IMR-90 (cell line): ENCODE data around the gene ANKRD13D. TPM values are rescaled to one million over a fixed set of nuclear protein-coding genes. Genes with fewer than 3 reads are reported as not detected.

Source experiments
- ATAC-seq: fragments of 200-7000 bp; cut with Tn5 transposase; 2 replicates; pipeline ENCODE4 v1.9.1; 2020; ENCODE audit warnings: low read depth, mild to moderate bottlenecking, moderate library complexity
- BruUV-seq: library from RNA; stranded (reverse); fragments of 400-500 nt; replicated peaks from 2 replicates; lab custom pipeline; 2021; lab: Mats Ljungman, UMichigan
- CTCF ChIA-PET: fragments of 300-600 bp; formaldehyde crosslinking; extraction: SDS; loops from one replicate; lab custom pipeline; 2021; ENCODE audit warnings: antibody characterized with exemption; lab: Yijun Ruan, JAX
- POLR2A ChIA-PET: fragments of 300-600 bp; sonication (Branson Sonifier 250); formaldehyde crosslinking; loops from one replicate; lab custom pipeline; 2022; ENCODE audit warnings: antibody characterized with exemption; ENCODE audit not compliant: unreplicated experiment; lab: Charles Lee
- DNase-seq: peaks from one replicate; pipeline ENCODE4 v3.0.0; 2013
- H2AFZ ChIP-seq: replicated peaks from 2 replicates; pipeline ENCODE3; 2013; ENCODE audit warnings: low read length, mild to moderate bottlenecking; ENCODE audit not compliant: poor library complexity
- H2AK5ac ChIP-seq: 2 replicates; pipeline ENCODE4 v1.6.1; 2013; ENCODE audit warnings: low read depth, low read length, inconsistent platforms
- H2AK9ac ChIP-seq: replicated peaks from 2 replicates; pipeline ENCODE3; 2013; ENCODE audit warnings: mild to moderate bottlenecking, low read depth, low read length, moderate library complexity; ENCODE audit not compliant: poor library complexity
- H2BK120ac ChIP-seq: 2 replicates; pipeline ENCODE4 v1.6.1; 2013; ENCODE audit warnings: low read depth, low read length, inconsistent platforms
- H2BK15ac ChIP-seq: 3 replicates; pipeline ENCODE4 v1.6.1; 2013; ENCODE audit warnings: low read depth, low read length, inconsistent platforms
- H2BK20ac ChIP-seq: 2 replicates; pipeline ENCODE4 v1.6.1; 2013; ENCODE audit warnings: low read depth, mild to moderate bottlenecking, inconsistent platforms, low read length, moderate library complexity
- H2BK5ac ChIP-seq: 2 replicates; pipeline ENCODE4 v1.6.1; 2013; ENCODE audit warnings: mild to moderate bottlenecking, low read depth, low read length, inconsistent platforms; ENCODE audit not compliant: poor library complexity, severe bottlenecking
- H3K14ac ChIP-seq: replicated peaks from 2 replicates; pipeline ENCODE4 v1.6.1; 2013; ENCODE audit warnings: low read depth, low read length, inconsistent platforms
- H3K18ac ChIP-seq: 2 replicates; pipeline ENCODE4 v1.6.1; 2013; ENCODE audit warnings: low read depth, low read length, control low read depth
- H3K23ac ChIP-seq: 2 replicates; pipeline ENCODE4 v1.6.1; 2013; ENCODE audit warnings: low read depth, low read length, inconsistent platforms
- H3K27ac ChIP-seq: 2 replicates; pipeline ENCODE4 v1.5.1; 2013; ENCODE audit warnings: mild to moderate bottlenecking, control low read depth, low read length; ENCODE audit not compliant: insufficient read depth
- H3K27me3 ChIP-seq: 2 replicates; pipeline ENCODE4 v1.6.1; 2013; ENCODE audit warnings: low read length; ENCODE audit not compliant: control insufficient read depth, insufficient read depth
- H3K36me3 ChIP-seq: 2 replicates; pipeline ENCODE4 v1.6.1; 2013; ENCODE audit warnings: low read length, mixed read lengths; ENCODE audit not compliant: control insufficient read depth, insufficient read depth
- H3K4ac ChIP-seq: 2 replicates; pipeline ENCODE4 v1.6.1; 2013; ENCODE audit warnings: low read depth, low read length, inconsistent platforms
- H3K4me1 ChIP-seq: 2 replicates; pipeline ENCODE4 v1.6.1; 2013; ENCODE audit warnings: low read length, mixed read lengths; ENCODE audit not compliant: control insufficient read depth, insufficient read depth
- H3K4me2 ChIP-seq: 2 replicates; pipeline ENCODE4 v1.6.1; 2013; ENCODE audit warnings: low read depth, mild to moderate bottlenecking, control low read depth, low read length, moderate library complexity
- H3K4me3 ChIP-seq: 2 replicates; pipeline ENCODE4 v1.5.1; 2013; ENCODE audit warnings: low read depth, mild to moderate bottlenecking, control low read depth, low read length, moderate library complexity; ENCODE audit not compliant: insufficient read depth
- H3K56ac ChIP-seq: 2 replicates; pipeline ENCODE4 v1.6.1; 2013; ENCODE audit warnings: low read length, inconsistent platforms; ENCODE audit not compliant: insufficient read depth; ENCODE audit errors: extremely low read depth
- H3K79me1 ChIP-seq, 2 experiments: 2 replicates each; pipeline ENCODE4 v1.6.1; 2013; ENCODE audit warnings: low read length in 2 of 2, inconsistent platforms in 1 of 2, low read depth in 1 of 2
- H3K9ac ChIP-seq: 2 replicates; pipeline ENCODE4 v1.6.1; 2013; ENCODE audit warnings: low read depth, low read length, control low read depth
- H3K9me1 ChIP-seq: 2 replicates; pipeline ENCODE4 v1.6.1; 2013; ENCODE audit warnings: low read length, inconsistent platforms; ENCODE audit not compliant: insufficient read depth
- H3K9me3 ChIP-seq: 2 replicates; pipeline ENCODE4 v1.6.1; 2013; ENCODE audit warnings: low read length; ENCODE audit not compliant: control insufficient read depth, insufficient read depth
- H4K20me1 ChIP-seq: 2 replicates; pipeline ENCODE4 v1.6.1; 2013; ENCODE audit warnings: low read length, inconsistent platforms; ENCODE audit not compliant: insufficient read depth
- H4K5ac ChIP-seq: 2 replicates; pipeline ENCODE4 v1.6.1; 2013; ENCODE audit warnings: mild to moderate bottlenecking, low read depth, low read length, control low read depth
- H4K8ac ChIP-seq, 2 experiments: 2 replicates each; pipeline ENCODE4 v1.6.1; 2013; ENCODE audit warnings: low read depth in 2 of 2, low read length in 2 of 2, control low read depth in 1 of 2, inconsistent platforms in 1 of 2
- H4K91ac ChIP-seq: 2 replicates; pipeline ENCODE4 v1.6.1; 2013; ENCODE audit warnings: low read depth, low read length, inconsistent platforms; ENCODE audit not compliant: insufficient read depth
- BHLHE40 ChIP-seq: fragments of 150-350 bp; IDR thresholded peaks from 2 replicates; pipeline ENCODE4 v1.6.1; 2016; ENCODE audit warnings: mild to moderate bottlenecking, low read depth, low read length
- CEBPB ChIP-seq: IDR thresholded peaks from 2 replicates; pipeline ENCODE4 v1.6.1; 2012; ENCODE audit warnings: low read depth, low read length, improper control_type of control experiment
- CTCF ChIP-seq: conservative IDR thresholded peaks from 2 replicates; pipeline ENCODE4 v1.5.1; 2012; ENCODE audit warnings: mild to moderate bottlenecking, low read depth, low read length, improper control_type of control experiment
- FOS ChIP-seq: fragments of 150-350 bp; IDR thresholded peaks from 2 replicates; pipeline ENCODE4 v1.6.1; 2016; ENCODE audit warnings: low read depth, low read length
- MAFK ChIP-seq: IDR thresholded peaks from 2 replicates; pipeline ENCODE4 v1.6.1; 2012; ENCODE audit warnings: low read depth, low read length, improper control_type of control experiment
- MAZ ChIP-seq: IDR thresholded peaks from 2 replicates; pipeline ENCODE4 v1.6.1; 2012; ENCODE audit warnings: low read depth, mild to moderate bottlenecking, low read length, improper control_type of control experiment, moderate library complexity, borderline replicate concordance
- MXI1 ChIP-seq: IDR thresholded peaks from 2 replicates; pipeline ENCODE4 v1.6.1; 2012; ENCODE audit warnings: low read depth, mild to moderate bottlenecking, low read length, moderate library complexity, borderline replicate concordance
- NFE2L2 ChIP-seq: fragments of 150-350 bp; IDR thresholded peaks from 2 replicates; pipeline ENCODE4 v1.6.1; 2016; ENCODE audit warnings: low read depth, mild to moderate bottlenecking, low read length
- POLR2A ChIP-seq: IDR thresholded peaks from 2 replicates; pipeline ENCODE4 v1.6.1; 2012; ENCODE audit warnings: mild to moderate bottlenecking, low read depth, low read length
- RCOR1 ChIP-seq: IDR thresholded peaks from 2 replicates; pipeline ENCODE4 v1.6.1; 2012; ENCODE audit warnings: mild to moderate bottlenecking, low read length, improper control_type of control experiment; ENCODE audit not compliant: insufficient replicate concordance
- SMC3 ChIP-seq: fragments of 150-350 bp; IDR thresholded peaks from 2 replicates; pipeline ENCODE4 v1.6.1; 2016; ENCODE audit warnings: low read depth, mild to moderate bottlenecking, antibody characterized with exemption, low read length, moderate library complexity
- WGBS, 2 experiments: methylation state at CpG; one replicate each; pipeline versions ENCODE4 v1.1.5 to v1.1.7; 2013; ENCODE audit warnings: missing lambda C conversion rate in 2 of 2; ENCODE audit not compliant: insufficient read length in 1 of 2; ENCODE audit errors: extremely low coverage in 2 of 2; 5-methylcytosine and 5-hydroxymethylcytosine counted together
- dilution Hi-C: fragments of 300-500 bp; cut with HindIII; formaldehyde crosslinking; loops from one replicate; pipeline ENCODE4 v1.14.3; 2018; ENCODE audit warnings: low sequenced_read_pairs; ENCODE audit not compliant: unreplicated experiment
- in situ Hi-C: fragments of 300-500 bp; cut with MboI; formaldehyde crosslinking; loops from 3 replicates; pipeline ENCODE4 v1.14.3; 2019; ENCODE audit warnings: low sequenced_read_pairs, inconsistent platforms, mixed read lengths
- intact Hi-C: fragments of 100-400 bp; cut with micrococcal nuclease; formaldehyde crosslinking; loops from 2 replicates; pipeline ENCODE4 v1.10.0; 2022
- polyA plus RNA-seq, 3 experiments: library from polyadenylated mRNA; depleted of rRNA; stranded (reverse); fragments of >200 nt; gene quantifications; 2 replicates each; pipeline ENCODE4 v1.2.3, GENCODE V29; 2012; ENCODE audit warnings: low replicate concordance in 1 of 3
- total RNA-seq: library from RNA; depleted of rRNA; stranded (reverse); fragments of >200 nt; gene quantifications from 2 replicates; pipeline ENCODE4 v1.2.3, GENCODE V29; 2012
- TF ChIP-seq, protein P1 (sequence below): fragments of 150-350 bp; IDR thresholded peaks from 2 replicates; pipeline ENCODE4 v1.6.1; 2017; ENCODE audit warnings: mild to moderate bottlenecking, antibody characterized with exemption, low read length, low read depth

ANKRD13D gene
- total and polyA plus RNA-seq, 2 of the 4 experiments (the other 2 are of a cell fraction), result 7.3 to 38.4 TPM

- H4K8ac ChIP-seq, result no peak overlapping the region
- peaks cover 8% of the 10 kb centered on the region for H3K4me1 ChIP-seq
- H3K56ac ChIP-seq, result no peak overlapping the region
- intact Hi-C loops (no loop called here), dilution Hi-C loops (no loop called here), in situ Hi-C loops (no loop called here)
- H4K5ac ChIP-seq, result no peak overlapping the region
- H3K27ac ChIP-seq, result no peak overlapping the region
- H3K14ac ChIP-seq, result no peak overlapping the region
- H3K9me3 ChIP-seq, result no peaks in the 10 kb centered on the region
- H2AK5ac ChIP-seq, result no peak overlapping the region
- H3K23ac ChIP-seq, result no peak overlapping the region
- ATAC-seq (no peak), DNase-seq (no peak)
- WGBS, 2 experiments, result 98% methylated on average over 7 of the region's 11 CpGs; no CpG with 5 or more reads in 1 of the 2 experiments
- peaks cover 21% of the 10 kb centered on the region for H3K9me1 ChIP-seq
- no peak overlapping the region for H2BK120ac ChIP-seq
- peaks cover 51% of the 10 kb centered on the region for H4K20me1 ChIP-seq
- ChIA-PET CTCF (no interaction called here), POLR2A (no interaction called here)
- no peak for TF ChIP-seq NFE2L2
- no peak for TF ChIP-seq BHLHE40
- no peak for TF ChIP-seq MAZ
- TF ChIP-seq CEBPB, result no peak
- TF ChIP-seq, protein P1, sequence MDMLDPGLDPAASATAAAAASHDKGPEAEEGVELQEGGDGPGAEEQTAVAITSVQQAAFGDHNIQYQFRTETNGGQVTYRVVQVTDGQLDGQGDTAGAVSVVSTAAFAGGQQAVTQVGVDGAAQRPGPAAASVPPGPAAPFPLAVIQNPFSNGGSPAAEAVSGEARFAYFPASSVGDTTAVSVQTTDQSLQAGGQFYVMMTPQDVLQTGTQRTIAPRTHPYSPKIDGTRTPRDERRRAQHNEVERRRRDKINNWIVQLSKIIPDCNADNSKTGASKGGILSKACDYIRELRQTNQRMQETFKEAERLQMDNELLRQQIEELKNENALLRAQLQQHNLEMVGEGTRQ, result no peak
- no peak for TF ChIP-seq RCOR1
- no peak for TF ChIP-seq FOS
- no peak for TF ChIP-seq POLR2A
- TF ChIP-seq SMC3, result no peak
- no peak for TF ChIP-seq MAFK
- TF ChIP-seq MXI1, result no peak
- TF ChIP-seq CTCF, result no peak
- BruUV-seq, result no TSS peak
- H2BK5ac ChIP-seq, result no peak overlapping the region
- H2BK20ac ChIP-seq, result no peak overlapping the region
- H3K4ac ChIP-seq, result no peak overlapping the region
- peaks cover 26 to 89% of the 10 kb centered on the region in 2 experiments for H3K79me1 ChIP-seq
- no peak overlapping the region for H2AFZ ChIP-seq
- no peak overlapping the region for H3K4me3 ChIP-seq
- H2BK15ac ChIP-seq, result no peak overlapping the region
- no peak overlapping the region for H2AK9ac ChIP-seq
- H3K9ac ChIP-seq, result no peak overlapping the region
- no peak overlapping the region for H3K4me2 ChIP-seq
- peaks cover 55% of the 10 kb centered on the region for H3K36me3 ChIP-seq
- H4K91ac ChIP-seq, result no peak overlapping the region
- H3K27me3 ChIP-seq, result no peaks in the 10 kb centered on the region
- no peak overlapping the region for H3K18ac ChIP-seq
Observed at GRCh38 chr11:67245046-67245445, 44.1 kb upstream of the ANKRD13D start.
